Trophoblast cell (in vitro differentiated cells and primary cell): ENCODE data around the gene ONECUT1.

Source experiments
- DNase-seq, 2 donors: peaks; one replicate each; pipeline ENCODE4 v3.0.0-alpha.2; 2016
- H2AFZ ChIP-seq: 2 replicates; pipeline ENCODE4 v1.6.1; 2013; ENCODE audit warnings: low read length, moderate library complexity, mild to moderate bottlenecking; ENCODE audit not compliant: insufficient read depth, poor library complexity
- H2AK5ac ChIP-seq: 2 replicates; pipeline ENCODE4 v1.6.1; 2013; ENCODE audit warnings: mild to moderate bottlenecking, low read length
- H2BK120ac ChIP-seq: 2 replicates; pipeline ENCODE4 v1.6.1; 2013; ENCODE audit warnings: low read length, mild to moderate bottlenecking, moderate library complexity; ENCODE audit not compliant: insufficient read depth, poor library complexity
- H2BK12ac ChIP-seq: 2 replicates; pipeline ENCODE4 v1.6.1; 2013; ENCODE audit warnings: mild to moderate bottlenecking, low read length, moderate library complexity
- H2BK5ac ChIP-seq: 2 replicates; pipeline ENCODE4 v1.6.1; 2013; ENCODE audit warnings: low read length, low read depth, moderate library complexity, mild to moderate bottlenecking; ENCODE audit not compliant: poor library complexity
- H3K14ac ChIP-seq: 2 replicates; pipeline ENCODE4 v1.6.1; 2013; ENCODE audit warnings: mild to moderate bottlenecking, low read length
- H3K18ac ChIP-seq: 2 replicates; pipeline ENCODE4 v1.6.1; 2013; ENCODE audit warnings: mild to moderate bottlenecking, low read length
- H3K23ac ChIP-seq: 2 replicates; pipeline ENCODE4 v1.6.1; 2013; ENCODE audit warnings: low read length
- H3K27ac ChIP-seq: 2 replicates; pipeline ENCODE4 v1.5.1; 2013; ENCODE audit warnings: low read depth, mild to moderate bottlenecking, inconsistent platforms, low read length, moderate library complexity
- H3K27me3 ChIP-seq: 2 replicates; pipeline ENCODE4 v1.6.1; 2013; ENCODE audit warnings: inconsistent platforms, mild to moderate bottlenecking, low read length, moderate library complexity; ENCODE audit not compliant: insufficient read depth
- H3K36me3 ChIP-seq, 2 experiments: 1 replicate in 1 of 2; 2 replicates in 1 of 2; pipeline ENCODE4 v1.6.1; 2013; ENCODE audit warnings: low read length in 2 of 2, mild to moderate bottlenecking in 2 of 2, moderate library complexity in 1 of 2; ENCODE audit not compliant: insufficient read depth in 2 of 2, control insufficient read depth in 1 of 2
- H3K4ac ChIP-seq: 2 replicates; pipeline ENCODE4 v1.6.1; 2013; ENCODE audit warnings: low read depth, mild to moderate bottlenecking, low read length, moderate library complexity
- H3K4me1 ChIP-seq, 2 experiments: 1 replicate in 1 of 2; 2 replicates in 1 of 2; pipeline ENCODE4 v1.6.1; 2013; ENCODE audit warnings: low read length in 2 of 2, mild to moderate bottlenecking in 2 of 2, moderate library complexity in 1 of 2; ENCODE audit not compliant: insufficient read depth in 2 of 2, control insufficient read depth in 1 of 2
- H3K4me2 ChIP-seq: 2 replicates; pipeline ENCODE4 v1.6.1; 2013; ENCODE audit warnings: inconsistent platforms, mild to moderate bottlenecking, low read length, moderate library complexity
- H3K4me3 ChIP-seq: 2 replicates; pipeline ENCODE4 v1.5.1; 2013; ENCODE audit warnings: mild to moderate bottlenecking, low read depth, low read length, inconsistent platforms
- H3K79me1 ChIP-seq: one replicate; pipeline ENCODE4 v1.6.1; 2013; ENCODE audit warnings: low read length
- H3K79me2 ChIP-seq: 2 replicates; pipeline ENCODE4 v1.6.1; 2013; ENCODE audit warnings: low read length, mild to moderate bottlenecking; ENCODE audit not compliant: control insufficient read depth, insufficient read depth, poor library complexity
- H3K9ac ChIP-seq: 2 replicates; pipeline ENCODE4 v1.6.1; 2013; ENCODE audit warnings: mild to moderate bottlenecking, low read length
- H3K9me3 ChIP-seq: 2 replicates; pipeline ENCODE4 v1.6.1; 2013; ENCODE audit warnings: low read depth, mild to moderate bottlenecking, control low read depth, inconsistent platforms, low read length; ENCODE audit not compliant: insufficient read depth
- H4K12ac ChIP-seq: 2 replicates; pipeline ENCODE4 v1.6.1; 2013; ENCODE audit warnings: low read depth, mild to moderate bottlenecking, low read length, moderate library complexity
- H4K8ac ChIP-seq: 2 replicates; pipeline ENCODE4 v1.6.1; 2013; ENCODE audit warnings: low read depth, mild to moderate bottlenecking, low read length, moderate library complexity
- H4K91ac ChIP-seq: one replicate; pipeline ENCODE4 v1.6.1; 2013; ENCODE audit warnings: low read depth, mild to moderate bottlenecking, low read length, moderate library complexity
- WGBS: extraction: QIAGEN DNeasy Blood & Tissue Kit; methylation state at CpG from one replicate; pipeline ENCODE4 v1.1.7; 2013; ENCODE audit warnings: missing lambda C conversion rate; ENCODE audit not compliant: insufficient read length, insufficient coverage; ENCODE audit errors: extremely low coverage; 5-methylcytosine and 5-hydroxymethylcytosine counted together

The ONECUT1 gene

DNA sequence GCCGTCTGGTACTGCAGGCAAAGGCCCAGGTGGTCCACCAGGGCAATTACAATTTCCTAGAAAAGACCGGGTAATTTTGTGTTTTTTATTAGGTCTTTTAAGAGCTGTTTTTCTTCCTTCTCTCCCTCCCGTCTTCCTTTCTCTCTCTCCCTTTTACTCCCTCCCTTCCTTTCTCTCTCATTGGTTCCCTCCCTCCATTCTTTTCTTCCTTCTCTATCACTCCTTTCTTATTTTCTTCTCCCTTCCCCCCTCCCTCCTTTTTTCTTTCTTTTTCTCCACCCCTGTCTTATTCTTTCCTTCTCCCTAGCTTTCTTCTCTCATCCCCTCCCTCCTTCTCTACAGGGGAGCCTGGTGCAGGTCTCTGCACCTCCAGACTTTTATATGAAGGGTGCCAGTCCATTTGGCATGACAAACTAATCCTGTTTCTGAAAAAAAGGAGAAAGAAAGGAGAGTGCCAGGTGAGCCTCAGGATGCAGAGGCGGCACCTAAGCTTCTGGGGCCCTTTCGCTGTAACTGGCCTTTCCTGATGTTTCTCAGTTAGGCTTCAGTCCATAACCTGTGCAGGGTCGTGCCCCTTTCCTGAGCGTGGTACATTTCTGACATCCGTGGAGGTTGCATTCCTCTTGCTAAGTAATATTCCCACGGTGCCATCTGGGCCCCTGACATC, 9.1 kb upstream of the ONECUT1 start:
- Histone ChIP-seq H4K91ac (no peak overlapping the region), H2AFZ (no peak overlapping the region), H2AK5ac (no peak overlapping the region), H3K9me3 (peaks cover 8% of the 10 kb centered on the region), H3K4ac (no peak overlapping the region), H3K27me3 (peaks cover 70% of the 10 kb centered on the region), H2BK5ac (no peak overlapping the region), H3K14ac (no peak overlapping the region), H3K36me3 (no peaks in the 10 kb centered on the region), H2BK120ac (no peak overlapping the region), H3K4me3 (no peak overlapping the region), H3K27ac (no peak overlapping the region), H3K4me2 (no peak overlapping the region), H2BK12ac (no peak overlapping the region), H3K79me1 (no peaks in the 10 kb centered on the region), H3K9ac (no peak overlapping the region), H4K8ac (no peak overlapping the region), H3K79me2 (no peaks in the 10 kb centered on the region), H3K23ac (no peak overlapping the region), H3K4me1 (peaks cover 0 to 4% of the 10 kb centered on the region in 2 experiments), H3K18ac (no peak overlapping the region), H4K12ac (no peak overlapping the region)
- no CpG with 5 or more reads among the region's 9 CpGs for WGBS
- DNase-seq = no peak

DNA sequence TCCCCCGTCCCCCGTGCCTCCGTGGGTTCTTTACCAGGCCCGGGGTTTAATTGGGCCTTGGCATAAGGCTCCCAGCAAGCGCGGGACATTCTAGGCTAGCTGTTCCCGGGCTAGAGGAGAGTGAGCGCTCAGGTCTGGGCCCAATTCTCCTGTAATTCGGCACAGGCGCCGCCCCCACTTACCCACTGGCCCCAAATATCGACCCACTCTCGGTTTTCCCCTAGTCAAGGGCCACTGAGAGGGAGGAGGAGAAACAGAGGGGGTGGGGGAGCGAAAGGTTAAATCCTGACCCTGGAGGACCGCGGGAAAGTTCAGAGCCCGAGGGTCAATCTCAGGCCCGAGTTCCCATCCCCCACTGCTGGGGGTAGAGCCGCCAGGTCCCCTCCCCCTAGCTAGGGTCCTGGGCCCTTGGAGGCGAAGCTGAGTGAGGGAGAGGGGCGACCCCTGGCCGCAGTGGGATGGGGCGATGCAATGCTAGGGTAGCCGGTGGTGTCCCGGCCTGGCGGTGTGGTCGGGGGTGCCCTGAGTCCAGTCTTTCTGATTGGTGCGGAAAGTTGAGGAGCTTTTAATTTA, 8.5 kb upstream of the ONECUT1 start:
- Histone ChIP-seq H3K14ac (no peak overlapping the region), H3K9ac (no peak overlapping the region), H3K79me1 (no peaks in the 10 kb centered on the region), H2BK5ac (no peak overlapping the region), H3K36me3 (no peaks in the 10 kb centered on the region), H3K4ac (no peak overlapping the region), H3K4me2 (no peak overlapping the region), H3K23ac (no peak overlapping the region), H4K8ac (no peak overlapping the region), H2AK5ac (no peak overlapping the region), H2BK120ac (no peak overlapping the region), H4K91ac (no peak overlapping the region), H3K79me2 (no peaks in the 10 kb centered on the region), H3K4me3 (no peak overlapping the region), H3K27ac (no peak overlapping the region), H2AFZ (no peak overlapping the region), H4K12ac (no peak overlapping the region), H2BK12ac (no peak overlapping the region), H3K4me1 (no peaks in the 10 kb centered on the region), H3K18ac (no peak overlapping the region), H3K9me3 (peaks cover 8% of the 10 kb centered on the region), H3K27me3 (peaks cover 69% of the 10 kb centered on the region)
- whole genome bisulfite sequencing = no CpG with 5 or more reads among the region's 28 CpGs
- DNase-seq = no peak

DNA sequence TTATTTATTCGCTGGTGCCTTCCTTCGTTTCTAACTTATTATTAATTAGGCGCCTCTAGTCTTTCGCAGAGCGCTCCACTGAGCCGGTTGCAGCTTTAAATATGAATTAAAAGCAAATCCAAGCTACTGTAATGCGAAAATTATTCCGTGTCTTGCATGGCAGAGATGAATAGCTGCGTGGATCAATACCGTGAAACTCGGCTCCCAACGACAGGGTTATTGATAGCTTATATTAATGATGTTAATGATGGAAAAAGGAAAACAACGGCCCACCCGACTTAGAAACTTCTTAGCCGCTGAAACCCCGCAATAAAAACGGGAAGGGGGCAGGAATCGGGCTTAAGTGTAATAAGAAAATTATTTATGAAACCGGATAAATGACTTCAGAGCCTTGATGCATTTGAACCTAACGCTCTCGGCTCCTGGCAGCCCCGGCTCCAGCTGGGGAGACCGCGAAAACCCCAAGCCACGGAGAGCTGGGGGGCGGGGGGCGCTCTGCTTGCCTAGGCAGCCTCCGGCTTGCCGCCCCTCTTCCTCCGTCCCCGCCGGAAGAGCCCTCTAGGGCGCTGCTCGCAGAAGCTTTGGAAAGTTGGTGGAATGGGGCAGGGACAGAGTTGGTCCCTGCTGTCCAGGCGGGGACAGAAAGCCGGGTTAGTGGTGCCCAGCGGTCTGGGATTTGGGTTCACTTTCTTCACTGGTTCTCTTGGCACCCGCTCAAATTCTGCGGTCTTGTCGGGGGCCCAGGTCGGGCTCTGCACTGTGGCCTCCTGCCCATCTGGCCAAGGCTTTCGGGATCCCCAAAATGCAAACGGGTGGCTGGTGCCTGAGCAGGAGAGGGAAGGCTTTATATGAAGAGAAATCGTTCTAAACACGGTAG, 7.7 kb upstream of the ONECUT1 start:
- Histone ChIP-seq H3K36me3 (no peaks in the 10 kb centered on the region), H3K4ac (no peak overlapping the region), H3K4me1 (no peaks in the 10 kb centered on the region), H2AK5ac (no peak overlapping the region), H2BK120ac (no peak overlapping the region), H3K9ac (no peak overlapping the region), H3K9me3 (peaks cover 8% of the 10 kb centered on the region), H2BK12ac (no peak overlapping the region), H4K91ac (no peak overlapping the region), H3K79me1 (no peaks in the 10 kb centered on the region), H3K4me3 (no peak overlapping the region), H3K79me2 (no peaks in the 10 kb centered on the region), H2BK5ac (no peak overlapping the region), H3K4me2 (no peak overlapping the region), H3K14ac (no peak overlapping the region), H2AFZ (no peak overlapping the region), H3K27ac (no peak overlapping the region), H4K8ac (no peak overlapping the region), H3K18ac (no peak overlapping the region), H4K12ac (no peak overlapping the region), H3K27me3 (peaks cover 67% of the 10 kb centered on the region), H3K23ac (no peak overlapping the region)
- WGBS = no CpG with 5 or more reads among the region's 45 CpGs
- DNase-seq = no peak

DNA sequence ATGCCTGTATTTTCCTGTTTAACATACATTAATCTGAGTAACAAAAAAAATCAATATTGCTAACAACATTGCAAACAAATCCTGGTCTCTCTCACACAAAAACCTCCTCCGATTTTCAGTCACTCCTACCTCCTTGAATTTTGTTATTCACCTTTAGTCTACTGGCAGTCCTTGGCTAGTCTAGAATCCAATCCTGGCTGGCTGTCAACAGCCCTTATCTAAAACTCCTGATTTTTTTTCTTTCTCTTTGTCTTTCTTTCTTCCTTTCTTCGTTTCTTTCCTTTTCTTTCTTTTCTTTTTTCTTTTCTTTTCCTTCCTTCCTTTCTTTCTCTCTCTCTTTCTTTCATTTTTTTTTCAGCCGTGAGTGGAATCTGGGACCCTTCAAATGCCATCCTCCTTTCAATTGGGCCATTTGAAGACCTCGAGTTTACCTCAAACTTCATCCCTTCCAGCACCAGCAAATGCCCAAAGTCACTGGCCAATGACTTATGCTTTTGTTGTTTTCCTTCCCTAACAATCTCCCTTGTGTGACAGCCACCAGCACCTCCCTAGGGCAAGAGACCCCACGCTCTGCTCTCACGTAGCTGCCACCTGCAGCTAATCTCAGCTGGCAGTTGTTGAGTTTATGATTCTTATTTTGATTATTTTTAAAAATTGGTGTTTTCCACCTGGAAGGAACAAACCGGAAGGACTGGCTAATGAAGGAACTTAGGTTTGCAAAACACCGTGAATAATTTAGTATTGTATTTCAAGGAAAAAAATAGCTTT, 6.8 kb upstream of the ONECUT1 start:
- Histone ChIP-seq H3K23ac (no peak overlapping the region), H3K9me3 (peaks cover 8% of the 10 kb centered on the region), H4K91ac (no peak overlapping the region), H3K4me1 (no peaks in the 10 kb centered on the region), H3K4me3 (no peak overlapping the region), H3K4me2 (no peak overlapping the region), H4K12ac (no peak overlapping the region), H2BK5ac (no peak overlapping the region), H2BK12ac (no peak overlapping the region), H3K27me3 (peaks cover 67% of the 10 kb centered on the region), H3K36me3 (no peaks in the 10 kb centered on the region), H3K27ac (no peak overlapping the region), H3K79me2 (no peaks in the 10 kb centered on the region), H3K18ac (no peak overlapping the region), H3K14ac (no peak overlapping the region), H3K4ac (no peak overlapping the region), H2AK5ac (no peak overlapping the region), H2BK120ac (no peak overlapping the region), H3K9ac (no peak overlapping the region), H4K8ac (no peak overlapping the region), H3K79me1 (no peaks in the 10 kb centered on the region), H2AFZ (no peak overlapping the region)
- no peak for DNase-seq
- WGBS = no CpG with 5 or more reads among the region's 8 CpGs
